ENCODE data around the gene CCDC9B. TPM values are rescaled to one million over a fixed set of nuclear protein-coding genes. Genes with fewer than 3 reads are reported as not detected.
A peak's percentile ranks its signal among the peaks of the same experiment; 100 is the strongest.

Gene CCDC9B
- total RNA-seq, 1 donor from 2014 or later: not detected

- H3K4me1 ChIP-seq: no peaks in the 10 kb centered on the region
- Mint-ChIP-seq H3K36me3 (no peaks in the 10 kb centered on the region), H3K9me3 (no peaks in the 10 kb centered on the region), H3K4me1 (peaks cover 9% of the 10 kb centered on the region), H3K4me3 (no peak overlapping the region), H3K27me3 (ENCODE audit: insufficient read depth, low read depth) (peaks cover 26% of the 10 kb centered on the region), H3K27ac (no peak overlapping the region)
- TF ChIP-seq EZH2phosphoT487 (IDR thresholded peaks at IDR 0.05) (no peak), EZH2 (IDR thresholded peaks at IDR 0.05) (no peak), CTCF (IDR thresholded peaks at IDR 0.05) (no peak)
- no peak overlapping the region for H3K4me3 ChIP-seq
- H4K20me1 ChIP-seq (ENCODE audit: low read depth): no peaks in the 10 kb centered on the region
- no peaks in the 10 kb centered on the region for H3K27me3 ChIP-seq
- H3K9ac ChIP-seq: no peak overlapping the region
- H3K79me2 ChIP-seq (ENCODE audit: low read depth): no peaks in the 10 kb centered on the region
- H3K27ac ChIP-seq: no peak overlapping the region
- H2AFZ ChIP-seq (replicated peaks): no peak overlapping the region
- DNase-seq (ENCODE audit: low spot score): no peak
- H3K9me3 ChIP-seq (ENCODE audit: low read depth): no peaks in the 10 kb centered on the region
- no peak overlapping the region for H3K4me2 ChIP-seq
- H3F3A ChIP-seq (ENCODE audit: low read depth): no peaks in the 10 kb centered on the region
- no peaks in the 10 kb centered on the region for H3K36me3 ChIP-seq
Measured at GRCh38 chr15:40347559-40348473, 7.1 kb upstream of the CCDC9B start.

DNA sequence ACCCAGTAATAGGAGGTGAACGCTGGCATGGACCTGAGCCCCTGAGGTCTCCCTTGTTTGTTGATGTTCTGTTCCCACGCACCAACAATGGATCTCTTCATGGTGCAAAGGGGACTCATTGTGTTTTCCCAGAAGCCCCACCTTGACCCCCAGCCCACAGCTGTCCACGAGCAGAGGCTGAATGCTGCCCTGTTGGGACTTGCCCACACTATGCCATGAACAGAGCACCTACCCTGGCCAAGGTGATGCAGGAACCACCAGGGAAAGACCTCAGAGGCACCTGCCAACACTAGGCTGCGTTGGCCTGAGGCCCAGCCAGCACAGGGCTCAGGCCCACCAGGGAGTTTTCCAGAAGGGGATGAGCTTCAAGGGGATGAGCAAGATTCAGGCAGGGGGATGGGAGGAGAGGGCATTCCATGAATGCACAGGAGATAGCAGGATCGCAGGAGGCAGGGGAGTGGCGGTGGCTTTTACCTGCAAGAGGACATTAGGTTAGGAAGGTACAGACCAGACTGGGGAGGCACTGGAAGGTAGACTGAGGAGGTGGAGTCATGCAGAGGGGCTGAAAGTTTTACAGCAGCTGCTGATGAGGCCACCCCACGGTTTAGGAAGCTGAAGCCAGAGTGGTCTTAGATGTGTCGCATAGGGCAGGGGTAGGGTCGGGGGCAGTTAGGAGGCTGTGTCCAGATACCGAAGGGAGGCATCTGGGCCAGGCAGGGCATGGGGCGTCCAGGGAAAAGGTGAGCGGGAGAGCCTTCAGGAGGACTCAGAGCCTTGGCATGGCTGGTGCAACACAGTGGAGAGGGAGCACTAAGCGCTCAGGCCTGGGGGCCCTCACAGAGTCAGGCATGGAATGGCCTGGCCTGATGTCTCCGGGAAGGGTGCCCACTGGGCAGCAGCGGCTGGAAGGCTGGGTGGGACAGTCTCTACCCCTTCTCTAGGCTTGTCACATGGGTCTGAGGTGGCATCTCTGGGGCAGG lies 6.1 kb upstream of the CCDC9B start:
- Histone ChIP-seq H3K4me2 (no peak overlapping the region), H3K27ac (no peak overlapping the region), H3K79me2 (ENCODE audit: low read depth) (no peaks in the 10 kb centered on the region), H3K4me3 (no peak overlapping the region), H3K36me3 (no peaks in the 10 kb centered on the region), H3K4me1 (no peaks in the 10 kb centered on the region), H3F3A (ENCODE audit: low read depth) (no peaks in the 10 kb centered on the region), H3K9me3 (ENCODE audit: low read depth) (no peaks in the 10 kb centered on the region), H2AFZ (replicated peaks) (no peak overlapping the region), H3K9ac (no peak overlapping the region), H3K27me3 (no peaks in the 10 kb centered on the region), H4K20me1 (ENCODE audit: low read depth) (no peaks in the 10 kb centered on the region)
- peak overlapping the region; percentile 57 for H3K27ac Mint-ChIP-seq
- DNase-seq (ENCODE audit: low spot score): no peak
- no peak for TF ChIP-seq EZH2phosphoT487 (IDR thresholded peaks at IDR 0.05)
- peaks cover 26% of the 10 kb centered on the region for H3K27me3 Mint-ChIP-seq (ENCODE audit: insufficient read depth, low read depth)
- H3K9me3 Mint-ChIP-seq: no peaks in the 10 kb centered on the region
- H3K36me3 Mint-ChIP-seq: no peaks in the 10 kb centered on the region
- no peak overlapping the region for H3K4me3 Mint-ChIP-seq
- H3K4me1 Mint-ChIP-seq: peaks cover 9% of the 10 kb centered on the region

GRCh38 chr15:40345867-40346578 lies 5.3 kb upstream of the CCDC9B start:
- no peak overlapping the region for H3K4me3 ChIP-seq
- DNase-seq (ENCODE audit: low spot score): no peak
- no peaks in the 10 kb centered on the region for H3K27me3 ChIP-seq
- H4K20me1 ChIP-seq (ENCODE audit: low read depth): no peaks in the 10 kb centered on the region
- H3K27ac Mint-ChIP-seq: no peak overlapping the region
- H3K36me3 ChIP-seq: no peaks in the 10 kb centered on the region
- no peaks in the 10 kb centered on the region for H3K36me3 Mint-ChIP-seq
- peaks cover 12% of the 10 kb centered on the region for H3K4me1 Mint-ChIP-seq
- H3K9me3 Mint-ChIP-seq: no peaks in the 10 kb centered on the region
- no peak for TF ChIP-seq EZH2 (IDR thresholded peaks at IDR 0.05)
- TF ChIP-seq EZH2phosphoT487 (IDR thresholded peaks at IDR 0.05): no peak
- no peak for TF ChIP-seq CTCF (IDR thresholded peaks at IDR 0.05)
- peaks cover 26% of the 10 kb centered on the region for H3K27me3 Mint-ChIP-seq (ENCODE audit: insufficient read depth, low read depth)
- no peaks in the 10 kb centered on the region for H3K9me3 ChIP-seq (ENCODE audit: low read depth)
- no peaks in the 10 kb centered on the region for H3F3A ChIP-seq (ENCODE audit: low read depth)
- H3K27ac ChIP-seq: no peak overlapping the region
- peaks cover 1% of the 10 kb centered on the region for H3K4me1 ChIP-seq
- H3K4me2 ChIP-seq: no peak overlapping the region
- no peak overlapping the region for H3K4me3 Mint-ChIP-seq
- no peak overlapping the region for H3K9ac ChIP-seq
- H2AFZ ChIP-seq (replicated peaks): no peak overlapping the region
- H3K79me2 ChIP-seq (ENCODE audit: low read depth): no peaks in the 10 kb centered on the region
